HG03025 (cell line): ENCODE data around the gene INTS2.
"Not testable (repeated sequence)": the region's sequence is repeated elsewhere in the genome, so short reads cannot be mapped to it uniquely, and the experiment has no call there.

Experiments used
- ATAC-seq: cut with Tn5 transposase; IDR thresholded peaks from one replicate; pipeline ENCODE4 v1.9.1; 2021; ENCODE audit warnings: mild to moderate bottlenecking, moderate library complexity; ENCODE audit not compliant: unreplicated experiment, low FRiP score

INTS2 gene

DNA sequence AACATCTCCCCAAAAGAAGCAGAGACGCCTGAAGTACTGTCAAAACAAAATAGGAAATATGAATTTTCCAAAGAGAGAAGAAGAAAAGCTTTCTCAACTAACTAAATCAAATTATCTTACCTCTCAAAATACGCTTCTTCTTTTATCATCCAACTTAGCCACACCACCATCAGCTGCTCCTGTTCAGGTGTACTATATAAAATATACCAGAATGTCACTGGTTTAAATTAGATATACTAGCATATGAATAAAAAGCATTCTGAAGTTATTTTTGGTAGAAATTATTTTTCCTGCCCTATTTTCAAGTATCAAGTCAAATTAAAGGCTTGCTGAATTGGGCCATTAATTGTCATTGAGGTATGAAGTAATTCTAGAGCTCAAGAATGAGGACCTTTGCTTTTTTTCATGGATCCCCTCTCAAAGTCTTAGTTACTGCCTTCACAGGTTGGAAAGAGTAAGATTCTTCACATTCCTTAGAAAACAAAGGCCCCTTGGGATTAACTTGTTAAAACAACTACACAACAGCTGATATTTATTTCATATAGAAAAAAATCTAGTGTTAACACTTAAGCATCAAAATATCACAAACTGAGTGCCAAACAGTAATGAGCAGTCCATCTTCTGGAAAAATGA lies 30.1 kb downstream of the INTS2 start:
- no peak for ATAC-seq

DNA sequence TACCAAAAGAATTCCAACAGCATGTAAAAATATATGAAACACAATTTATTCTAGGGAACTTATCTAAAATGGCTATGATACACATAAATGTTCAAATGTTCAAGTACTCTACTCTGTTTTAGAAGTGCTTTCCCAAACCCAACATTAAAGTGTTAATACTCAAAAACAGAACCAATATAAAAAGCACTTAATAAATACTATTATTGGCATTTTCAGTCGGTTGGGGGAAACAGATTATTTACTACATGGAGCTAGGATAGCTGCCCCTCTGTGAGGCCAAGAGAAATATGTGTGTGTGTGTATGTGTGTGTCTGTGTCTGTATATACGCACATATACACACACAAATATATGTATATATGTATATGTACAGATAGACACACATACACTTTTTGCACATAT lies 32.4 kb downstream of the INTS2 start:
- no peak for ATAC-seq

DNA sequence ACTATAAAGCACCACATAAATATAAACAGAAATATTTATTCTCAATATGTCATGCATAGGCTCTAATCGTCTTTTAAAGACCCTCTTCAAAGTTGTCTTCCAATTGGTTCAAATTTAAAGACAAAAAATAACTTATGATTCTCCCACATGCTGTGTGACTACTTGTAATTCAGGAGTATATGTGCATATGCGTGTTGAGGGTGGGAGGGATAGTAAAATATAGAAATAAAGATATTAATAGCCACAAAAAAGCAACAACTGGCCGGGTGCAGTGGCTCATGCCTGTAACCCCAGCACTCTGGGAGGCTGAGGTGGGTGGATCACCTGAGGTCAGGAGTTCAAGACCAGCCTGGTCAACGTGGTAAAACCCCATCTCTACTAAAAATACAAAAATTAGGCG lies 33.5 kb downstream of the INTS2 start:
- ATAC-seq: not testable (repeated sequence)

DNA sequence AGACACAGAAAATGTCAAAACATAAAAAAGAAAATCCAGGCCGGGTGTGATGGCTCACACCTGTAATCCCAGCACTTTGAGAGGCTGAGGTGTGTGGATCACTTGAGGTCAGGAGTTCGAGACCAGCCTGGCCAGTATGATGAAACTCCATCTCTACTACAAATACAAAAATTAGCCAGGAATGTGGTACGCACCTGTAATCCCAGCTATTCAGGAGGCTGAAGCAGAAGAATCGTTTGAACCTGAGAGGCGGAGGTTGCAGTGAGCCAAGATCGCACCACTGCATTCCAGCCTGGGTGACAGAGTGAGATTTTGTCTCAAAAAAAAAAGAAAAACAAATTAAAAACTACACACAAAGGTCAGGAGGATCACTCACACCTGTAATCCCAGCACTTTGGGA lies 40.0 kb downstream of the INTS2 start:
- ATAC-seq: not testable (repeated sequence)

DNA sequence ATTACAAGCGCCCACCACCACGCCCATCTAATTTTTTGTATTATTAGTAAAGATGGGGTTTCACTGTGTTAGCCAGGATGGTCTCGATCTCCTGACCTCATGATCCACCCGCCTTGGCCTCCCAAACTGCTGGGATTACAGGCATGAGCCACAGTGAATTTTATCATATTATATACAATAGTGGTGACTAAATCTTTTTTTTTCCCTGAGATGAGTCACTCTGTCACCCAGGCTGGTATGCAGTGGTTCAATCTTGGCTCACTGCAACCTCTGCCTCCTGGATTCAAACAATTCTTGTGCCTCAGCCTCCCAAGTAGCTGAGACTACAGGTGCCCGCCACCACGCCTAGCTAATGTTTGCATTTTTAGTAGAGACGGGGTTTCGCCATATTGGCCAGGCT lies 41.9 kb downstream of the INTS2 start:
- not testable (repeated sequence) for ATAC-seq

DNA sequence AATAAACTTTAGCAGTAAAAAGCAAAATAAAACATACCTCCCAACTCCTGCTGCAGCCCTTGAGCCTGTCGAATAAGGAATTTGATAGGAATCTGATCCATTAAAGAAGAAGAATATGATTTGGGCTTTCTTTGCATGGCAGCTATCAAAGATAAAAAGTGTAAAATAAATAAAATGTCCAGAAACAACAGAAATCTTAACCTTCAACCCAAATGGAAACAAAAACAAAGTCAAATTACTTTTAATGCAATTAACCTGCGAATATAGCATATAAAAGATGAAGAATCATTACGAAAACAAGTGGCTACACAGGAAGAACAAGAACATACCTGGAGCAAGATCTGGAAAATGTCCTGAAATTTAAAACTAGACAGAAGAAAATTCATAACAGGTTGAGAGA lies 42.9 kb downstream of the INTS2 start:
- no peak for ATAC-seq

DNA sequence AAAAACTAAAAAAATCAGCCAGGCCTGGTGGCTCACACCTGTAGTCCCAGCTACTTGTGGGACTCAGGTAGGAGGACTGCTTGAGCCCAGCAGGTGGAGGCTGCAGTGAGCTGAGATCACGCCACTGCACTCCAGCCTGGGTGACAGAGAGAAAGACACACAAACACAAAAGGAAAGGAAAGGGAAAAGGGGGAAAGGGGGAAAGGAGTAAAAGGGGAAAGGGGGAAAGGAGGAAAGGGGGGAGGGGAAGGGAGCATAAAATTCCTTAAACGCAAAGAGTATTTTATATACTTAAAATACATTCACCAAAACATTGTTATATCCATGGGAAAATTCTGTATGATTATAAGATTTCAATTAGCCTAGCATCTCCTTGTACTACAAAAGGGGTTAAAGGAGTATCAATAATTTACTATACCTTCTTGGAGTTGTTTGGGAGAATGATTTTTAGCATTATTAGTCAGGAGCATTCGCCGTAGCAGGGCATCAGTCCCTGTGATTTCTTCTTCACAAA lies 47.1 kb downstream of the INTS2 start:
- no peak for ATAC-seq

DNA sequence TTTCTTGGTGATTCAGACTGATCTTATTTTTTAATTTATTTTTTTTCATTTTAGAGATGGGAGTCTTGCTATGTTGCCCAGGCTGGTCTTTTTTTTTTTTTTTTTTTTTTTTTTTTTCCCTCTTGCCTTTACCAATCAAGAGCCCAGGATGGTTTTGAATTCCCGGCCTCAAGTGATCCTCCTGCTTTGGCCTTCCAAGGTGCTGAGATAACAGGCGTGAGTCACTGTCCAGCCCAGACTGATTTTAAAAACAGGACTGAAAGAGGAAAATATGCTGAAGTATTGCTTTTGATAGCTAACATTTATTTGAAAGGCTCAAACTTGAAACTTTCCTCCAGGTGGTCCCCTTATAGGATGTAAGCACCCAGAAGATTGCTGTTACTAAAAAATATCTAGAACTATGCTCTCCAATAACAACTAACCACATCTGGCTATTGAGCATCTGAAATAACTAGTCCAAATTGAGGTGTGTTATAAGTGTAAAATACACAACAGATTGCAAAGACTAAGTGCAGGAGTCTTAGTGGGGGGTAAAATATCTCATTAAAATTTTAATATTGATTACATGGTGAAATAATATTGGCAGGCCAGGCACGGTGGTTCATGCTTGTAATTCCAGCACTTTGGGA lies 48.7 kb downstream of the INTS2 start:
- ATAC-seq: no peak

DNA sequence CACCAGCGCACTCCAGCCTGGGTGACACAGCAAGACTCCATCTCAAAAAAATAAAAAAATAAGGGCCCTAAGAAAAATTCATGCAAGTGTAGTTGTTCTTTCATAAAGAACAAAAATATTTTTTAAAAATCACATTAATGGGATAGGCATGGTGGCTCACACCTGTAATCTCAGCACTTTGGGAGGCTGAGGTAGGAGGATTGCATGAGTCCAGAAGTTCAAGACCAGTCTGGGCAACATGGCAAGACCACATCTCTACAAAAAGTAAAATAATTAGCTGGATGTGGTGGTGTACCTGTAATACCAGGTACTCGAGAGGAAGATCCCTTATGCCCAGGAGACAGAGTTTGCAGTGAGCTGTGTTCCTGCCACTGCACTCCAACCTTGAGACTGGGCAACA lies 49.3 kb downstream of the INTS2 start:
- no peak for ATAC-seq

DNA sequence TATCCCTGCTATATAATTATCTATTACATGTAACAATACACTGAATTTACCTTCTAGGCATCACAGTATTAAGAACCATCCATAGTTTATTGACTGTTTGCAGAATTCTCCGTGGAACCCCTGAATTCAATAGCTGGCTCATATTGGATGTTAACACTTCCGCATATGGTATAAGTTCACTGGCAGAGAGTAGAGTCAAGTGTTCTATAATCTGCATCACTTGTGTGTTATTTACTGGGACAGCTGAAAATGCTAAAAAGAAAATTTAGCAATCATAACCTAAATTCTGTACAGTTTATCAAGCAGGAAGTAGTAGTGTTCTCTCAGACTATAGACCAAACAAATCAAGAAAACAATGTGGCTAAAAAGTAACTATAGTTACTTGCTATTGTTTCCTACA lies 49.9 kb downstream of the INTS2 start:
- ATAC-seq: no peak

DNA sequence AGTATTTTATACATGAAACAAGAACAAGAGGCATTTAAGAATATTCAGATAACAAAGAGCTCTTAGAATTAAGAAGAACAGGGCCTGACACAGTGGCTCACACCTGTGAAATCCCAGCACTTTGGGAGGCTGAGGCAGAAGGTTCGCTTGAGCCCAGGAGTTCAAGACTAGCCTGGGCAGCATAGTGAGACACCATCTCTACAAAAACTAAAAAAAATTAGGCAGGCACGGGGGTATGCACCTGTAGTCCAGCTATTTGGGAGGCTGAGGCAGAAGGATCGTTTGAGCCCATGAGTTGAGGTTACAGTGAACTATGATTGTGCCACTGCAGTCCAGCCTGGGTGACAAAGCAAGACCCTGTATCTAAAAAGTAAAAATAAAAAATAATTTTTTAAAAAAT lies 52.0 kb downstream of the INTS2 start:
- ATAC-seq: no peak

DNA sequence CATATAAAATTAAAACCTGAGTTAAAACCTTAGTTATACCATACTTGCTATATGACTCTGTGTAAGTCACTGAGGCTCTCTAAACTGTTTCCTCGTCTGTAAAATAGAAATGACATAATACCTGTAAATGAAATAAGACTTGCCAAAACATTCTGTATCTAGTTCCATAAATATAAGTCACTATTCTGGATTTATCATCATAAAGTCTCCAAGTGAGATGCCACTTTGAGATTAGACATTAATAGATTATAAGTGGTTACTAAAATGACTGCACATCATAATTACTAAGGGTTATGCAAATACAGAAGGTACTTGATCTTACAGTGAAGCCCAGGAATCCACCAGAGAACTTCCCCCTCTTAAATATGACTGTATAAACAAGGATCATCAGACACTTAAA lies 52.5 kb downstream of the INTS2 start:
- ATAC-seq: no peak

DNA sequence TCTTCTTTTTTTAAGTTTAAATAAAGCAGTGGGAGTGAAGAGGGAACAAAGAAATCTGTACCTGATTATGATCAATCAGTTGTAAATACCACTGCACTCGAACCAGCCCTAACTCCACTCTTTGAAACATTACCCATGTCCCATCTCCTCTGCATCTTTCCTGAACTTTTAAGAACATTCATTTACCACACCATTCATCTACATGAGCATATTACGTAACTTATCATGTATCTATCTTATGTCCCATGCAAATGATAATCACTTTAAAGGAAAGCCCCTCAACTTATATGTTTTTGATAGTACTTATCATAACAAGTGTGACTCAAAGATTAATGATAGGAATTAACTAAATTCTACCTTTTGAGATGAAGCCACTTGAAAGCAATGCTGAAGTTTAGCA lies 53.7 kb downstream of the INTS2 start:
- ATAC-seq: no peak

DNA sequence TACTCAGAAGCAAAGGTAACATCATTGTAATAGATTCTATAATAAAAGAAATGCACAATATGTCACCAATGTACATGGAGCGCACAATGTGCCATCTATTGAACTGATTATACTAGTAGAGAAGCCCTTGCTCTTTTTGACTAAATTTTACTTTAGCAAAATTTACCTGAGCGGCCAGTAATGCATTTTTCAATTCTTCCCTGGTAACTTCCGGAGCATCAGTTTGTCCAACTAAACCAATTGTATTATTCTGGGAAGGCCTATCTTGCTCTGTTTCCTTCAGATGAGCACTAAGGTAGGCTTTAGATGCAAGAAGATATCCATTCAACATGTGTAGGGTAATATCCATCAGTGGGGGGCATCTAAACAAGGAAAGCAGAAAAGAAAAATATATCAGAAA lies 55.7 kb downstream of the INTS2 start:
- no peak for ATAC-seq

DNA sequence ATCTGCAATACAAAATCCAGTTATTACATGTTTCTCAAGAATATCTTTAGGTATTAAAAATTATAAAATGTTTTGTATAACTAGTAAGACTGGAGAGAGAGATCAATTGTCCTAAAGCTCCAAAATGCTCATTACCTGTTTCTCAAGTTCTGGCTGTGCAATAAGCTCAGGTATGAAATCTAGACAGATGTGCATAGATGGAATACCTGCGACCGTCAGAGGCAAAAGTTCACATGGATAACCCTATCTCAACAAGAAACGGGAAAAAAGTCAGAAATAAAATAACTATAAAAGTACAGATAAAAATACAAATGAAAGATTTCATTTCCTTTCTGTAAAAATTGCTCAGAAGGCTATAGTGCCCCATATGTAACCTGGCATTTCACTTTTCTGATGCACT lies 58.6 kb downstream of the INTS2 start:
- no peak for ATAC-seq

DNA sequence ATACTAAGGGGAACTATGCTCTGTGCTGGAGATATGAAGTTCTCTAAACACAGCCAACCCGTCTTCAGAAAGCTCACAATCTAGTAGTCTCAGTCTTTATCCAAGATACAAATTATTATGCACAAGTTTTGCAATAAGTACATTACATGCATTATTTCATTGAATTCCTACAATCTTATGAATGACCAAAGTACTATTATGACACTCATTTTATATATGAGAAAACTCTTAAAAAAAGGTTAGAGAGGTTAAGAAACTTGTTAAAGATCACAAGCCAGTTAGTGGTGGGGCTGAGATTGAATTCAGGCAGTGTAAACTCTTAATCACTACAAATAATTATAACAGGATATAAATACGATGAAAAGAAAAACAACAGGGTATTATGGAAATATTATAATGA lies 59.7 kb downstream of the INTS2 start:
- no peak for ATAC-seq

DNA sequence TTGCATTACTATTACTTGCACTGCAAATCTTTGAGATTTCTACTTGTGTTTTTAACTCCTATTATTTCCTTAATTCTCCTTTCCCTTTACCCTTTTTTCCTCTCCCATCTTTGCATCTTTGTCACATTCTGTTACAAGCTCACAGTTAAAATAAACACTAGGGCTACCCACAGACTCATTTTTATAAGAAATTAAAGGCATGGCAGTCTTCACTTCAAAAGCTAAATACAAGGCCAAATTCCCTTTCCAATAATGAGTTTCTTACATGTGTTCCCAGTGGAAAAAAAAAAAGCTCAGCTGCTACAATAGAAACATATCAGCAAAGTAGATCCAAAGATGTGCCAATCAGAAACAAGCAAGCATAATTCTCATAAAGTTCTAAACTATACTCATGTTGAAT lies 60.7 kb downstream of the INTS2 start:
- no peak for ATAC-seq

DNA sequence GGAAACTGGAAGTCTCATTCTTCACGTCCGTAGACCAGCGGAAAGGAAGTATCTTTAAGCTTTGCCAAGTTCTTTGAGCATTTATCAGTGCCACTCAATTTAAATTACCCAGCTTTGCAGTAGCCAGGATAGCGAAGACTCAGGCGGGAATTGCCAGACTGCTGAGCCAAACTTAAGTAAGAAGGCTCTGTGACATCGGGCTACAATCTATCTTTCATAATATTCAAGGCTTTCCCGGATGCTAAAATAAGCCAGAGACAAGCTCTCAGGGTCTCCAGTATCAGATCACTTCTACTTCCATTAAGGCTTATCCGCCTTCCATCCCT lies 64.0 kb downstream of the INTS2 start:
- ATAC-seq: peak; percentile 9

DNA sequence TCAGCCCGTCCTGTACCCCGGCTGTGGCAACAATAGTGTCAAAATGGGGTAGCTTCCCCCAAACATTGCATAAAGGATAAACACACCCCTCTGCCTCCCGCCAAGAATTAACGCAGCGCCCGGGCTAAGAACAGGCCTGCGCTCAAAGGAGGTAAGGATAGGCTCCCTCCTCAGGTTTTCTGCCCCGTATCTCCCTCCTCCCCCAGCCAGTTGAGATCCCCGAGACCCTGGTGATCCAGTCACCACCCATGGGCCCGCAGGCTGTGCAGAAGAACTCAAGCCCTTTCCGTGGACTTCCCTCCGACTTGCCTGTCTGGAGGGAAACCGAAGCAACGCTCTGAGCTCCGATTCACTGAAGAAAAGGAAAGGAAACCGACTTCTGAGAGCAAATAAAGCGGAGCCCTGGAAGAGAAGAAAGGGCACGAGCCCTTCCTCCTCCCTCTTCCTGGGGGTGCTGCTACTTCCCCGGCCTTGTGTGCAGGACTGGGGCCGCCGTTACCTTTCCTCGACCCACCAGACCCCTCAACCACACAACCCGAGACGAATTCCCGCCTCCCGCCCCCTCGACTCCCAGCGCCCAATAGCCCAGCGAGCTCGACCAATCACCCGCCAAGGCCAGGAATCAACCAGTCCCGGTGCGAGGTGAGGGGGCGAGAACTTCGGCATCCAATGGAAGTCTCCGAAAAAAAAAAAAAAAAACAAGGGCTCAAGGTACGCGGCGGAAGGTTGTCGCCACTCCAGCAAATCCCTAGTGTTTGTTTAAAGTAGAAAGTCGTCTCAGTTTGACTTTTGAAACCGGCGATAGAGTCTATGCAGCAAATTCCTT lies 64.6 kb downstream of the INTS2 start, which contains the start of gene BRIP1:
TSS of gene BRIP1 (minus strand) at position 554 of the 826 bp plus-strand sequence. CDS start 1,989 bp downstream, outside the sequence.
- peak; percentile 67 for ATAC-seq

DNA sequence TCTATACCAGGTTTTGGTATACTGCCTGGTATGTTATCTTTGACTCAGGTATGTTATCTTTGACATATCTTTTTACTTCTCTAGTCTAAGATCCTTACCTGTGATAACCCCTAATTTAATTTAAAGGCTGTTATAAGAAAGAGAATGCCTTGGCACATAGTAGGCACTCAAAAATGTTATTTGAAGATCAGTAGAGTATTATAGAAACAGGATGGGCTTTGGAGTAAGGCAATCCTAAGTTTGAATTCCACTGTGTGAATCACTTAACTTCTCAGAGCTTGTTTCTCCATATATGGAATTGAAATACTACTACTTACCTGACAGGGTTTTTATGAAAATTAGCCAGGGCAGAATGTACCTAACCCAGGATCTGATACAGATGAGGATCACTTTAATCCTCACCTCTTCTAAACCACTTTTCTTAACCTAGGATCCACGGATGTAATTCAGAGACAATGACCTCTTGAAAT lies 65.6 kb downstream of the INTS2 start:
- no peak for ATAC-seq

DNA sequence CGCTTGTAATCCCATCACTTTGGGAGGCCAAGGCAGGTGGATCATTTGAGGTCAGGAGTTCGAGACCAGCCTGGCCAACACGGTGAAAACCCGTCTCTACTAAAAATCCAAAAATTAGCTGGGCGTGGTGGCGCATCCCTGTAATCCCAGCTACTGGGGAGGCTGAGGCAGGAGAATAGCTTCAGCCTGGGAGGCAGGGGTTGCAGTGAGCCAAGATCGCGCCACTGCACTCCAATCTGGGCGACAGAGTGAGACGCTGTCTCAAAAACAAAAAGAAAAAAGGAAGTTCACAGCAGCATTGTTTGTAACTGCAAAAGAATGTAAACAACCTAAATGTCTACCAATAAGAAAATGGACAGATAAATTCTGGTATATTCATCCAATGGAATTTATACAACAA lies 67.4 kb downstream of the INTS2 start:
- ATAC-seq: not testable (repeated sequence)
